Esophagus squamous epithelium (tissue), 5 donors: ENCODE data around the gene STK40. TPM values are rescaled to one million over a fixed set of nuclear protein-coding genes. Genes with fewer than 3 reads are reported as not detected.
A peak's percentile ranks its signal among the peaks of the same experiment; 100 is the strongest.

Experiments
- DNase-seq: peaks from one replicate; lab custom pipeline; 2025; lab: John Stamatoyannopoulos, UW
- H3K27ac ChIP-seq, 4 donors: fragments of 200-600 bp; sonication (generic); one replicate each; pipeline ENCODE4 v1.5.1; 2016 to 2019; ENCODE audit warnings: mild to moderate bottlenecking in 1 of 4
- H3K27me3 ChIP-seq, 4 donors: fragments of 200-600 bp; sonication (generic); 1 replicate in 3 of 4; 2 replicates in 1 of 4; pipeline versions ENCODE4 v1.5.1 to v1.6.0; 2017 to 2021; ENCODE audit warnings: antibody characterized with exemption in 1 of 4
- H3K36me3 ChIP-seq, 3 donors: fragments of 200-600 bp; sonication (generic); one replicate each; pipeline ENCODE4 v1.5.1; 2016 to 2019
- H3K4me1 ChIP-seq, 3 donors: fragments of 200-600 bp; sonication (generic); one replicate each; pipeline ENCODE4 v1.5.1; 2017 to 2019
- H3K4me3 ChIP-seq, 4 donors: fragments of 200-600 bp; sonication (generic); 1 replicate in 3 of 4; 2 replicates in 1 of 4; pipeline ENCODE4 v1.5.1; 2016 to 2019; ENCODE audit warnings: mild to moderate bottlenecking in 2 of 4, moderate library complexity in 1 of 4
- H3K9me3 ChIP-seq, 3 donors: fragments of 200-600 bp; sonication (generic); one replicate each; pipeline ENCODE4 v1.5.1; 2016 to 2019
- CTCF ChIP-seq, 6 experiments: fragments of 450-650 bp in 4 of 6; fragments of 200-600 bp in 2 of 6; sonication (generic) in 2 of 6; IDR thresholded peaks; one replicate each; pipeline ENCODE4 v1.5.1; 2016 to 2019; ENCODE audit warnings: antibody characterized with exemption in 6 of 6, mild to moderate bottlenecking in 4 of 6, moderate library complexity in 4 of 6
- POLR2A ChIP-seq, 4 donors: fragments of 450-650 bp; IDR thresholded peaks; one replicate each; pipeline ENCODE4 v1.6.1; 2017; ENCODE audit warnings: antibody characterized with exemption in 4 of 4, mild to moderate bottlenecking in 4 of 4, moderate library complexity in 3 of 4
- WGBS, 2 donors: methylation state at CpG; one replicate each; pipeline ENCODE4 v1.1.5; 2018; 5-methylcytosine and 5-hydroxymethylcytosine counted together
- intact Hi-C: fragments of 100-400 bp; cut with DNase I; formaldehyde crosslinking; loops from one replicate; pipeline ENCODE4 v1.15.0; 2022
- total RNA-seq, 4 donors: library from RNA; depleted of rRNA; stranded (reverse); fragments of >200 nt; gene quantifications; one replicate each; pipeline ENCODE4 v1.1.0, GENCODE V29; 2016
- donor health status: DM: yes; HTN: yes; CAD: no.

The STK40 gene
- total RNA-seq, 4 donors from 2014 or later, result 34.5 to 59.7 (median 42.3) TPM

GRCh38 chr1:36393686-36394085, 8.0 kb upstream of the STK40 start:
- WGBS, 2 donors, result 89 to 92% methylated on average over 4 to 15 of the region's 19 CpGs
- Histone ChIP-seq H3K4me1 (peaks cover 0 to 47% (median 19%) of the 10 kb centered on the region in 3 donors), H3K27ac (no peak overlapping the region), H3K9me3 (no peaks in the 10 kb centered on the region), H3K36me3 (peaks cover 11 to 43% (median 14%) of the 10 kb centered on the region in 3 donors), H3K27me3 (no peaks in the 10 kb centered on the region), H3K4me3 (no peak overlapping the region)
- no peak for DNase-seq
- intact Hi-C loops, result no loop called here
- no peak for TF ChIP-seq POLR2A (IDR thresholded peaks at IDR 0.05)
- no peak for TF ChIP-seq CTCF (IDR thresholded peaks at IDR 0.05)

- intact Hi-C loops, result no loop called here
- no peaks in the 10 kb centered on the region for H3K27me3 ChIP-seq
- no peak overlapping the region for H3K4me3 ChIP-seq
- 86 to 92% methylated on average over 2 to 4 of the region's 4 CpGs for whole genome bisulfite sequencing, 2 donors
- no peaks in the 10 kb centered on the region for H3K9me3 ChIP-seq
- TF ChIP-seq CTCF (IDR thresholded peaks at IDR 0.05) (no peak), POLR2A (IDR thresholded peaks at IDR 0.05) (no peak)
- no peak overlapping the region for H3K27ac ChIP-seq
- no peak for DNase-seq
- H3K4me1 ChIP-seq, result peaks cover 0 to 49% (median 19%) of the 10 kb centered on the region in 3 donors
- peaks cover 11 to 43% (median 14%) of the 10 kb centered on the region in 3 donors for H3K36me3 ChIP-seq
Measured at GRCh38 chr1:36392836-36393235, 7.1 kb upstream of the STK40 start.

- 85 to 93% methylated on average over 7 to 8 of the region's 8 CpGs for WGBS, 2 donors
- Histone ChIP-seq H3K27me3 (no peaks in the 10 kb centered on the region), H3K27ac (peak overlapping the region in 1 of 4 donors; percentile 1), H3K36me3 (peaks cover 11 to 43% (median 14%) of the 10 kb centered on the region in 3 donors), H3K4me1 (peaks cover 7 to 52% (median 24%) of the 10 kb centered on the region in 3 donors), H3K9me3 (no peaks in the 10 kb centered on the region), H3K4me3 (no peak overlapping the region)
- intact Hi-C loops, result no loop called here
- no peak for TF ChIP-seq POLR2A (IDR thresholded peaks at IDR 0.05)
- TF ChIP-seq CTCF (IDR thresholded peaks at IDR 0.05), result no peak
- no peak for DNase-seq
Measured at GRCh38 chr1:36391271-36391670, 5.5 kb upstream of the STK40 start.

- Histone ChIP-seq H3K27me3 (no peaks in the 10 kb centered on the region), H3K36me3 (peaks cover 11 to 43% (median 14%) of the 10 kb centered on the region in 3 donors), H3K27ac (peak overlapping the region in 3 of 4 donors; percentile 56 to 100 (median 98)), H3K9me3 (no peaks in the 10 kb centered on the region), H3K4me3 (no peak overlapping the region), H3K4me1 (peaks cover 7 to 46% (median 22%) of the 10 kb centered on the region in 3 donors)
- intact Hi-C loops, result no loop called here
- TF ChIP-seq CTCF (IDR thresholded peaks at IDR 0.05), result no peak
- no peak for TF ChIP-seq POLR2A (IDR thresholded peaks at IDR 0.05)
- DNase-seq, result no peak
- WGBS, 2 donors, result 60 to 83% methylated on average over 2 of the region's 2 CpGs
Measured at GRCh38 chr1:36390411-36390810, 4.7 kb upstream of the STK40 start.

GRCh38 chr1:36389999-36390398, 4.3 kb upstream of the STK40 start:
- intact Hi-C loops, result no loop called here
- H3K27ac ChIP-seq, result peak overlapping the region in 3 of 4 donors; percentile 56 to 100 (median 98)
- no peaks in the 10 kb centered on the region for H3K27me3 ChIP-seq

More at GRCh38 chr1:36389999-36390398, 4.3 kb upstream of the STK40 start:
- TF ChIP-seq POLR2A (IDR thresholded peaks at IDR 0.05) (no peak), CTCF (IDR thresholded peaks at IDR 0.05) (no peak)
- no peaks in the 10 kb centered on the region for H3K9me3 ChIP-seq
- H3K4me1 ChIP-seq, result peaks cover 11 to 48% (median 22%) of the 10 kb centered on the region in 3 donors
- H3K36me3 ChIP-seq, result peaks cover 11 to 43% (median 14%) of the 10 kb centered on the region in 3 donors
- DNase-seq, result no peak
- H3K4me3 ChIP-seq, result no peak overlapping the region
- 86 to 100% methylated on average over 1 of the region's 1 CpG for WGBS, 2 donors
